ENCODE measurements around the gene PCDHGA11.
"Not testable (repeated sequence)": the region's sequence is repeated elsewhere in the genome, so short reads cannot be mapped to it uniquely, and the experiment has no call there.

Gene PCDHGA11

GRCh38 chr5:141399555-141400258, 21.1 kb upstream of the PCDHGA11 start:
- DNase-seq = no peak

- peak; percentile 30 for DNase-seq
These were observed 18.2 kb upstream of the PCDHGA11 start, which contains the start of gene PCDHGA9 for GRCh38 chr5:141402553-141403243. Gene PCDHGA9 (plus strand): TSS chr5:141402778. CDS start chr5:141402953, 175 bp downstream.

GRCh38 chr5:141403387-141403786, 17.5 kb upstream of the PCDHGA11 start:
- no peak for DNase-seq

- DNase-seq = not testable (repeated sequence)
These were observed 12.9 kb upstream of the PCDHGA11 start, which contains the start of gene PCDHGB6 for GRCh38 chr5:141407790-141408505. Gene PCDHGB6 (plus strand): TSS chr5:141408021. CDS start chr5:141408203, 182 bp downstream.

- no peak for DNase-seq
These were observed 11.1 kb upstream of the PCDHGA11 start for GRCh38 chr5:141409598-141410306.

- no peak for DNase-seq
These were observed 9.3 kb upstream of the PCDHGA11 start for GRCh38 chr5:141411575-141411974.

GRCh38 chr5:141412854-141413539, 7.9 kb upstream of the PCDHGA11 start, which contains the start of gene PCDHGA10:
Gene PCDHGA10 (plus strand): TSS chr5:141412987. CDS start chr5:141413176, 189 bp downstream.
- peak; percentile 69 for DNase-seq

- DNase-seq = no peak
These were observed 7.2 kb upstream of the PCDHGA11 start for GRCh38 chr5:141413540-141414069.

GRCh38 chr5:141414548-141415274, 6.1 kb upstream of the PCDHGA11 start:
- not testable (repeated sequence) for DNase-seq

GRCh38 chr5:141415275-141415618, 5.6 kb upstream of the PCDHGA11 start:
- not testable (repeated sequence) for DNase-seq

- peak; percentile 80 for DNase-seq
These were observed 3.2 kb upstream of the PCDHGA11 start, which contains the start of gene PCDHGB7 for GRCh38 chr5:141417494-141418172. Gene PCDHGB7 (plus strand): TSS chr5:141417677. CDS start chr5:141417860, 183 bp downstream.

- DNase-seq = no peak
These were observed 1.6 kb upstream of the PCDHGA11 start for GRCh38 chr5:141419074-141419880.

GRCh38 chr5:141421489-141421855, 621 bp downstream of the PCDHGA11 start:
- no peak for DNase-seq

- no peak for DNase-seq
These were observed 2.0 kb downstream of the PCDHGA11 start for GRCh38 chr5:141422742-141423291.

- DNase-seq = no peak
These were observed 7.1 kb downstream of the PCDHGA11 start for GRCh38 chr5:141427783-141428426.

- peak; percentile 89 for DNase-seq
These were observed 9.7 kb downstream of the PCDHGA11 start, which contains the start of gene PCDHGA12 for GRCh38 chr5:141430332-141431113. Gene PCDHGA12 (plus strand): TSS chr5:141430507. CDS start chr5:141430760, 253 bp downstream.

GRCh38 chr5:141431286-141431685, 10.4 kb downstream of the PCDHGA11 start:
- no peak for DNase-seq

GRCh38 chr5:141432308-141432707, 11.5 kb downstream of the PCDHGA11 start:
- not testable (repeated sequence) for DNase-seq
